Heart left ventricle (tissue), 13 donors: ENCODE measurements around the gene TFAP2D.

Experiments
- POLR2A ChIP-seq, 2 donors: fragments of 450-650 bp; IDR thresholded peaks; one replicate each; pipeline ENCODE4 v1.6.1; 2017; ENCODE audit warnings: antibody characterized with exemption in 2 of 2, mild to moderate bottlenecking in 2 of 2, moderate library complexity in 2 of 2
- TF ChIP-seq, protein P1 (sequence below), 12 donors: fragments of 200-600 bp; sonication (generic) in 4 of 12; IDR thresholded peaks; one replicate each; pipeline versions ENCODE4 v1.5.0 to v1.8.0; 2018 to 2022; ENCODE audit warnings: antibody characterized with exemption in 12 of 12, mild to moderate bottlenecking in 5 of 12
- donor health status: ischemic (EF 13 %, LVEDD 7.1; RV severe dilation, severe dysfunction).
- donor health status: DM: no; HTN: yes; CAD: no.
- donor health status: DM: no; HTN: no; CAD: no.
- donor health status: ischemic (EF 25% LVEDD 6.9; RV normal size, moderate dysfunction).
- donor health status: ischemic (EF 25% LVEDD 5.7; RV mildly dilated, moderate dysfunction).
- donor health status: ischemic (EF 35%, LVEDD 5.7; RV mildly dilated, moderate dysfunction).
- donor health status: nonischemic (EF 11% LVEDD 7.7; RV severe dilation, severe dysfunction).
- donor health status: DM: yes; HTN: yes; CAD: no.
- donor health status: PGD.
- donor health status: ischemic (EF 29% LVEDD 5.4; RV normal size, mild dysfunction).
- donor health status: nonischemic (EF 23%, LVEDD 6.1; RV moderate dilation, normal function).

DNA sequence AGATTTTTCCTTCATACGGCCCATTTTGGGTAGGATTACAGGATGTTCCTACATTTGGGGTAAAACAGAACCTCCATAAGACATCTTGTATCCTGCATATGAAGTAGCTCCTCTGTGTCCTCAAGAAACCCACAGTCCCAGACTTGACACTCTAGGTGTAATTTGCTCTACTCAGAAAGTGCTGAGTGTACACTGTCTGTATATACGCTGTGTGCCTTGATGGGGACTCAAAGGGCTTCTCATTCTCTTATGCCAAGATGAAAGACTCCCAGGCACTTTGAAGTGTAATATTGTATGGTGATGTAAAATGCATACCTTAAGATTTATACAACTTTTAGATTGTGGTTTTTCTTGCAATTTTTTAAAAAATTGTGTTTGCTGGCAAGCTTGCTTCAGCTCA lies 5.2 kb downstream of the TFAP2D start:
- TF ChIP-seq, protein P1, sequence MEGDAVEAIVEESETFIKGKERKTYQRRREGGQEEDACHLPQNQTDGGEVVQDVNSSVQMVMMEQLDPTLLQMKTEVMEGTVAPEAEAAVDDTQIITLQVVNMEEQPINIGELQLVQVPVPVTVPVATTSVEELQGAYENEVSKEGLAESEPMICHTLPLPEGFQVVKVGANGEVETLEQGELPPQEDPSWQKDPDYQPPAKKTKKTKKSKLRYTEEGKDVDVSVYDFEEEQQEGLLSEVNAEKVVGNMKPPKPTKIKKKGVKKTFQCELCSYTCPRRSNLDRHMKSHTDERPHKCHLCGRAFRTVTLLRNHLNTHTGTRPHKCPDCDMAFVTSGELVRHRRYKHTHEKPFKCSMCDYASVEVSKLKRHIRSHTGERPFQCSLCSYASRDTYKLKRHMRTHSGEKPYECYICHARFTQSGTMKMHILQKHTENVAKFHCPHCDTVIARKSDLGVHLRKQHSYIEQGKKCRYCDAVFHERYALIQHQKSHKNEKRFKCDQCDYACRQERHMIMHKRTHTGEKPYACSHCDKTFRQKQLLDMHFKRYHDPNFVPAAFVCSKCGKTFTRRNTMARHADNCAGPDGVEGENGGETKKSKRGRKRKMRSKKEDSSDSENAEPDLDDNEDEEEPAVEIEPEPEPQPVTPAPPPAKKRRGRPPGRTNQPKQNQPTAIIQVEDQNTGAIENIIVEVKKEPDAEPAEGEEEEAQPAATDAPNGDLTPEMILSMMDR (IDR thresholded peaks at IDR 0.05) = no peak
- no peak for TF ChIP-seq POLR2A (IDR thresholded peaks at IDR 0.05)
